Sigmoid colon (tissue), 4 donors: ENCODE data around the gene MALSU1.

Experiments
- EP300 ChIP-seq, 4 donors: sonication (generic); formaldehyde crosslinking; IDR thresholded peaks; one replicate each; pipeline ENCODE4 v1.6.1; 2017; ENCODE audit warnings: antibody characterized with exemption in 4 of 4
- POLR2A ChIP-seq, 2 donors: fragments of 450-650 bp; IDR thresholded peaks; one replicate each; pipeline ENCODE4 v1.6.1; 2016; ENCODE audit warnings: antibody characterized with exemption in 2 of 2, mild to moderate bottlenecking in 2 of 2, moderate library complexity in 2 of 2
- POLR2AphosphoS5 ChIP-seq, 4 donors: sonication (generic); formaldehyde crosslinking; IDR thresholded peaks; one replicate each; pipeline ENCODE4 v1.6.1; 2017; ENCODE audit warnings: antibody characterized with exemption in 4 of 4
- TF ChIP-seq, protein P1 (sequence below), 4 experiments: fragments of 450-650 bp in 3 of 4; fragments of 200-600 bp in 1 of 4; IDR thresholded peaks; one replicate each; pipeline ENCODE4 v1.5.1; 2016 to 2019; ENCODE audit warnings: antibody characterized with exemption in 4 of 4, mild to moderate bottlenecking in 3 of 4, moderate library complexity in 2 of 4

DNA sequence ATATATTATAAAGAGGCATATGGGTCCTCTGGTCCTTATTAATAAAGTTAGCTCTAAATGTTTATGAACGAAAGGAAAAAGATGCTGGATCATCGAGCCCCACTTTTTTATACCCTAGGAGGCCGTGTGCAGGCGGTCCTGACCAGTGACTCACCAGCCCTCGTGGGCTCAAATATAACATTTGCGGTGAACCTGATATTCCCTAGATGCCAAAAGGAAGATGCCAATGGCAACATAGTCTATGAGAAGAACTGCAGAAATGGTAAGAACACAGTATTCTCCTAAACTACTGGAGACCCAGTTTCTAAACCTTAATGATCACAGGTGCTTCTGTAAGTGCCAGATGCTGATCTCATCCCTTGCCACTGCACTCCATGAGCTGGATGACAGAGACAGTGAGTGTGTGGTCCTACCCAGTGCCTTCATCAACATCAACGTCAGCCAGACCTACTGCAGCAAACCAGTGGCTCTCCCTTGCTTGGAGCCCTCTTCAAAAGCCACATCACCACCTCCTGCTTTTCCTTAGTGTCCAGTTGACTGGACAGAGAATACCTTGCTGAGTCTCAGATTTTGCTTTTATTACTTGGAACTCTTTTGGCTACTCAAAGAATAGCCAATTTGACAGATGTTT, 45.0 kb upstream of the MALSU1 start:
- TF ChIP-seq, protein P1, sequence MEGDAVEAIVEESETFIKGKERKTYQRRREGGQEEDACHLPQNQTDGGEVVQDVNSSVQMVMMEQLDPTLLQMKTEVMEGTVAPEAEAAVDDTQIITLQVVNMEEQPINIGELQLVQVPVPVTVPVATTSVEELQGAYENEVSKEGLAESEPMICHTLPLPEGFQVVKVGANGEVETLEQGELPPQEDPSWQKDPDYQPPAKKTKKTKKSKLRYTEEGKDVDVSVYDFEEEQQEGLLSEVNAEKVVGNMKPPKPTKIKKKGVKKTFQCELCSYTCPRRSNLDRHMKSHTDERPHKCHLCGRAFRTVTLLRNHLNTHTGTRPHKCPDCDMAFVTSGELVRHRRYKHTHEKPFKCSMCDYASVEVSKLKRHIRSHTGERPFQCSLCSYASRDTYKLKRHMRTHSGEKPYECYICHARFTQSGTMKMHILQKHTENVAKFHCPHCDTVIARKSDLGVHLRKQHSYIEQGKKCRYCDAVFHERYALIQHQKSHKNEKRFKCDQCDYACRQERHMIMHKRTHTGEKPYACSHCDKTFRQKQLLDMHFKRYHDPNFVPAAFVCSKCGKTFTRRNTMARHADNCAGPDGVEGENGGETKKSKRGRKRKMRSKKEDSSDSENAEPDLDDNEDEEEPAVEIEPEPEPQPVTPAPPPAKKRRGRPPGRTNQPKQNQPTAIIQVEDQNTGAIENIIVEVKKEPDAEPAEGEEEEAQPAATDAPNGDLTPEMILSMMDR (IDR thresholded peaks at IDR 0.05), result no peak
- no peak for TF ChIP-seq POLR2AphosphoS5 (IDR thresholded peaks at IDR 0.05)
- TF ChIP-seq EP300 (IDR thresholded peaks at IDR 0.05), result no peak
- TF ChIP-seq POLR2A (IDR thresholded peaks at IDR 0.05), result no peak
